GM18508 (cell line): ENCODE measurements around the gene PCBP3.
"Not testable (repeated sequence)": the region's sequence is repeated elsewhere in the genome, so short reads cannot be mapped to it uniquely, and the experiment has no call there.

Experiments
- ATAC-seq: cut with Tn5 transposase; IDR thresholded peaks from one replicate; pipeline ENCODE4 v1.9.1; 2021; ENCODE audit warnings: moderate number of reproducible peaks; ENCODE audit not compliant: insufficient read depth, unreplicated experiment

Gene PCBP3

GRCh38 chr21:45661913-45662622 lies 18.5 kb downstream of the PCBP3 start:
- not testable (repeated sequence) for ATAC-seq

- ATAC-seq = not testable (repeated sequence)
Measured at GRCh38 chr21:45662623-45663245, 19.2 kb downstream of the PCBP3 start.

- no peak for ATAC-seq
Measured at GRCh38 chr21:45669382-45669781, 25.9 kb downstream of the PCBP3 start.

- no peak for ATAC-seq
Measured at GRCh38 chr21:45670731-45671130, 27.2 kb downstream of the PCBP3 start.

- not testable (repeated sequence) for ATAC-seq
Measured at GRCh38 chr21:45678790-45679189, 35.3 kb downstream of the PCBP3 start.

GRCh38 chr21:45680215-45680614 lies 36.7 kb downstream of the PCBP3 start:
- ATAC-seq = no peak

- no peak for ATAC-seq
Measured at GRCh38 chr21:45695086-45695485, 51.6 kb downstream of the PCBP3 start.

- no peak for ATAC-seq
Measured at GRCh38 chr21:45698493-45699184, 55.1 kb downstream of the PCBP3 start.

- no peak for ATAC-seq
Measured at GRCh38 chr21:45699251-45699942, 55.9 kb downstream of the PCBP3 start.

GRCh38 chr21:45699966-45700365 lies 56.4 kb downstream of the PCBP3 start:
- no peak for ATAC-seq

GRCh38 chr21:45700461-45700860 lies 56.9 kb downstream of the PCBP3 start:
- no peak for ATAC-seq

GRCh38 chr21:45704311-45705108 lies 61.0 kb downstream of the PCBP3 start:
- no peak for ATAC-seq

- ATAC-seq = no peak
Measured at GRCh38 chr21:45706299-45706698, 62.8 kb downstream of the PCBP3 start.

GRCh38 chr21:45709173-45709572 lies 65.6 kb downstream of the PCBP3 start:
- ATAC-seq = no peak

GRCh38 chr21:45709696-45710268 lies 66.3 kb downstream of the PCBP3 start:
- ATAC-seq = no peak

- not testable (repeated sequence) for ATAC-seq
Measured at GRCh38 chr21:45710306-45710705, 66.8 kb downstream of the PCBP3 start.

GRCh38 chr21:45713613-45714012 lies 70.1 kb downstream of the PCBP3 start:
- ATAC-seq = no peak

GRCh38 chr21:45715441-45715840 lies 71.9 kb downstream of the PCBP3 start:
- no peak for ATAC-seq

GRCh38 chr21:45718413-45718812 lies 74.9 kb downstream of the PCBP3 start:
- no peak for ATAC-seq
